ENCODE data around the gene RILPL2. TPM values are rescaled to one million over a fixed set of nuclear protein-coding genes. Genes with fewer than 3 reads are reported as not detected.
A peak's percentile ranks its signal among the peaks of the same experiment; 100 is the strongest.

RILPL2 gene
- total and polyA plus RNA-seq, 2 of the 13 experiments (the other 11 are each of a cell fraction or from before 2014, with no cell fraction given) = 2.7 to 8.1 TPM

GRCh38 chr12:123457980-123458779 is 21.7 kb upstream of the RILPL2 start, which contains the start of gene SNRNP35 (continued):
- TF ChIP-seq ZNF691 (CRISPR knock-in tag; IDR thresholded peaks at IDR 0.05; ENCODE audit: borderline replicate concordance, low read depth) (peak; percentile 31; the same call in 1 of the 2 replicates), KDM5B (CRISPR knock-in tag; IDR thresholded peaks at IDR 0.05; ENCODE audit: borderline replicate concordance) (peak; percentile 69; the same call in 1 of the 2 replicates), HNRNPK (IDR thresholded peaks at IDR 0.05; ENCODE audit: low read depth, low read length, poor library complexity, severe bottlenecking) (no peak), AHDC1 (CRISPR knock-in tag; IDR thresholded peaks at IDR 0.05; ENCODE audit: borderline replicate concordance) (peak; percentile 50; the same call in 1 of the 2 replicates), NRL (CRISPR knock-in tag; IDR thresholded peaks at IDR 0.05; ENCODE audit: borderline replicate concordance) (peak; percentile 72), SIX1 (CRISPR knock-in tag; IDR thresholded peaks at IDR 0.05; ENCODE audit: borderline replicate concordance) (no peak), ZFP62 (CRISPR knock-in tag; IDR thresholded peaks at IDR 0.05) (no peak), SATB2 (CRISPR knock-in tag; IDR thresholded peaks at IDR 0.05) (peak; percentile 37; the same call in 1 of the 2 replicates), ZSCAN12 (CRISPR knock-in tag; IDR thresholded peaks at IDR 0.05) (no peak; the same call in 1 of the 2 replicates), ZNF18 (CRISPR knock-in tag; IDR thresholded peaks at IDR 0.05; ENCODE audit: insufficient replicate concordance) (peak; percentile 61), PHF21A (CRISPR knock-in tag; IDR thresholded peaks at IDR 0.05) (peak; percentile 62; the same call in 1 of the 2 replicates), ZNF564 (CRISPR knock-in tag; IDR thresholded peaks at IDR 0.05) (peak; percentile 82; the same call in 1 of the 2 replicates), ATF6 (CRISPR knock-in tag; conservative IDR thresholded peaks at IDR 0.05) (no peak), ZNF124 (CRISPR knock-in tag; IDR thresholded peaks at IDR 0.05) (peak; percentile 66; the same call in 1 of the 2 replicates), HNRNPUL1 (IDR thresholded peaks at IDR 0.05; ENCODE audit: low read depth, low read length) (no peak), CERS6 (CRISPR knock-in tag; IDR thresholded peaks at IDR 0.05) (no peak), SAP130 (CRISPR knock-in tag; IDR thresholded peaks at IDR 0.05; ENCODE audit: low read depth) (peak; percentile 82)

All from HepG2 (cell line).